A673 (cell line): ENCODE measurements around the gene TENT5C. TPM values are rescaled to one million over a fixed set of nuclear protein-coding genes. Genes with fewer than 3 reads are reported as not detected.

Experiments
- BruUV-seq: library from RNA; stranded (reverse); fragments of 400-500 nt; replicated peaks from 2 replicates; lab custom pipeline; 2021; lab: Mats Ljungman, UMichigan
- CTCF ChIA-PET: fragments of 300-600 bp; sonication (Branson Sonifier 250); formaldehyde crosslinking; loops from one replicate; lab custom pipeline; 2022; ENCODE audit warnings: antibody characterized with exemption; lab: Charles Lee
- POLR2A ChIA-PET: fragments of 300-600 bp; sonication (Branson Sonifier 250); formaldehyde crosslinking; loops from one replicate; lab custom pipeline; 2022; ENCODE audit warnings: antibody characterized with exemption; ENCODE audit not compliant: low non-redundant PET; lab: Charles Lee
- DNase-seq: peaks from one replicate; pipeline ENCODE4 v3.0.0-alpha.2; 2015; ENCODE audit warnings: low spot score
- H3K27ac ChIP-seq: fragments of 200-600 bp; sonication (generic); 2 replicates; pipeline ENCODE4 v1.5.1; 2016; ENCODE audit warnings: mixed run types, low read depth, mild to moderate bottlenecking, mixed read lengths, antibody characterized with exemption, low read length; ENCODE audit not compliant: poor library complexity, severe bottlenecking
- H3K27me3 ChIP-seq: fragments of 200-600 bp; sonication (generic); replicated peaks from 2 replicates; pipeline ENCODE4 v1.6.1; 2017; ENCODE audit warnings: mixed run types, low read depth, mild to moderate bottlenecking, mixed read lengths, antibody characterized with exemption, low read length; ENCODE audit not compliant: insufficient read depth, poor library complexity
- H3K36me3 ChIP-seq: fragments of 200-600 bp; sonication (generic); 2 replicates; pipeline ENCODE4 v1.6.1; 2016; ENCODE audit warnings: mixed run types, mild to moderate bottlenecking, mixed read lengths, antibody characterized with exemption, low read length; ENCODE audit not compliant: insufficient read depth, poor library complexity, severe bottlenecking
- H3K4me1 ChIP-seq: fragments of 200-600 bp; sonication (generic); 2 replicates; pipeline ENCODE4 v1.6.1; 2017; ENCODE audit warnings: mixed run types, mild to moderate bottlenecking, mixed read lengths, antibody characterized with exemption, low read length; ENCODE audit not compliant: insufficient read depth, poor library complexity, severe bottlenecking
- H3K4me3 ChIP-seq: fragments of 200-600 bp; sonication (generic); 2 replicates; pipeline ENCODE4 v1.5.1; 2016; ENCODE audit warnings: low read depth, mixed run types, mild to moderate bottlenecking, mixed read lengths, low read length; ENCODE audit not compliant: poor library complexity, severe bottlenecking
- H3K9me3 ChIP-seq: fragments of 200-600 bp; sonication (generic); 2 replicates; pipeline ENCODE4 v1.6.1; 2016; ENCODE audit warnings: mixed run types, low read depth, mild to moderate bottlenecking, mixed read lengths, antibody characterized with exemption, low read length; ENCODE audit not compliant: poor library complexity, severe bottlenecking
- EZH2 ChIP-seq: fragments of 200-600 bp; sonication (generic); IDR thresholded peaks from 2 replicates; pipeline ENCODE4 v1.6.1; 2017; ENCODE audit warnings: borderline replicate concordance, low read depth, mild to moderate bottlenecking, mixed read lengths, antibody characterized with exemption, low read length; ENCODE audit not compliant: poor library complexity, severe bottlenecking
- intact Hi-C: fragments of 100-400 bp; cut with micrococcal nuclease; formaldehyde crosslinking; loops from one replicate; pipeline ENCODE4 v1.10.0; 2022; ENCODE audit not compliant: unreplicated experiment
- total RNA-seq: library from RNA; stranded (reverse); gene quantifications from 2 replicates; pipeline ENCODE4 v1.2.3, GENCODE V29; 2021
- TF ChIP-seq, protein P1 (sequence below): fragments of 300-800, 200-600 bp; sonication (generic); conservative IDR thresholded peaks from 2 replicates; pipeline ENCODE4 v1.5.1; 2017; ENCODE audit warnings: low read depth, mild to moderate bottlenecking, antibody characterized with exemption, low read length, moderate library complexity, mixed read lengths

The TENT5C gene
- total RNA-seq, 1 experiment from 2014 or later, result 1.1 TPM

DNA sequence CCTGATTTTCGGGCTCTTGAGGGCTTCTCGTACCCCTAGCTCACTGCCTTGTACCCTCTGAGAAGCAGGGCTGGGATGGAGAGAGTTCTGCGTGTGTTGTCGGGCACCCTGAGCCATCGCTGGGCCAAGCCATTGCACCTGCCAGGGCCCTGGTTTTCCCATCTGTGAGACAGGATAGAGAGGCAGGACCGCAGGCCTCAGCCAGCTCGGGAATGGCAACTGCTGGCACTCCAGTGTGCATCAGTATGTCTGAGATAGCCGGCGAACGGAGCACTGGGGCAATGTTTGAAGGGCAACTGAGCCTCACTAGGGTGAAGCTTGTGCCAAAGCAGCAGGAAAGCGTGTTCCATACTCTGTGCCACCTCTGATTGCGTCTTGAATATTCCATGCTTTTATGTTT, 66.9 kb downstream of the TENT5C start:
- no TSS peak for BruUV-seq
- Histone ChIP-seq H3K4me3 (no peak overlapping the region), H3K36me3 (no peaks in the 10 kb centered on the region), H3K9me3 (no peaks in the 10 kb centered on the region), H3K4me1 (no peaks in the 10 kb centered on the region), H3K27me3 (no peaks in the 10 kb centered on the region), H3K27ac (no peak overlapping the region)
- no peak for TF ChIP-seq EZH2
- TF ChIP-seq, protein P1, sequence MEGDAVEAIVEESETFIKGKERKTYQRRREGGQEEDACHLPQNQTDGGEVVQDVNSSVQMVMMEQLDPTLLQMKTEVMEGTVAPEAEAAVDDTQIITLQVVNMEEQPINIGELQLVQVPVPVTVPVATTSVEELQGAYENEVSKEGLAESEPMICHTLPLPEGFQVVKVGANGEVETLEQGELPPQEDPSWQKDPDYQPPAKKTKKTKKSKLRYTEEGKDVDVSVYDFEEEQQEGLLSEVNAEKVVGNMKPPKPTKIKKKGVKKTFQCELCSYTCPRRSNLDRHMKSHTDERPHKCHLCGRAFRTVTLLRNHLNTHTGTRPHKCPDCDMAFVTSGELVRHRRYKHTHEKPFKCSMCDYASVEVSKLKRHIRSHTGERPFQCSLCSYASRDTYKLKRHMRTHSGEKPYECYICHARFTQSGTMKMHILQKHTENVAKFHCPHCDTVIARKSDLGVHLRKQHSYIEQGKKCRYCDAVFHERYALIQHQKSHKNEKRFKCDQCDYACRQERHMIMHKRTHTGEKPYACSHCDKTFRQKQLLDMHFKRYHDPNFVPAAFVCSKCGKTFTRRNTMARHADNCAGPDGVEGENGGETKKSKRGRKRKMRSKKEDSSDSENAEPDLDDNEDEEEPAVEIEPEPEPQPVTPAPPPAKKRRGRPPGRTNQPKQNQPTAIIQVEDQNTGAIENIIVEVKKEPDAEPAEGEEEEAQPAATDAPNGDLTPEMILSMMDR, result no peak
- no peak for DNase-seq
- intact Hi-C loops, result loop anchor here (5.0 kb wide), 1 partner anchor 135 kb away; no protein-coding TSS in a partner anchor
- ChIA-PET POLR2A (no interaction called here), CTCF (no interaction called here)

DNA sequence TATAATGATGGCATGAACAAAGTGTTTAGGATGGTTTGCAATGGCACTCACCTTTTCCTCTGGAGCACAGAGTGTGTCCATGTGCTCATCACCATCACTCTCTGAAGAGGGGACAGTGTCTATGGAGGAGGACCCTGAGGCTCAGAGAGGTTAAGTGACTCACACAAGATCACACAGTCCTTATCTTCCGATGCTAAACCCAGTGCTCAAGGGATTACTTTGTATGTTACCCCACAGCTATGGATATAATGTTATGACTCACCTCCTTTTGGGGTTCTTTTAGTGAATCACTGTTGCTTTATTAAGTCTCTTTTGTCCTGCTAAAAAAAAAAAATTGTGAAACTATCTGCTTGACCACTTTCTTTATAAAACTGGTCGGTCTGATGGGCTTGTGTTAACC, 67.6 kb downstream of the TENT5C start:
- TF ChIP-seq, protein P1, result no peak
- no peak for TF ChIP-seq EZH2
- BruUV-seq, result no TSS peak
- ChIA-PET POLR2A (no interaction called here), CTCF (no interaction called here)
- no peak for DNase-seq
- no peaks in the 10 kb centered on the region for H3K27me3 ChIP-seq
- no peaks in the 10 kb centered on the region for H3K9me3 ChIP-seq
- H3K27ac ChIP-seq, result no peak overlapping the region
- H3K36me3 ChIP-seq, result no peaks in the 10 kb centered on the region
- H3K4me3 ChIP-seq, result no peak overlapping the region
- intact Hi-C loops, result loop anchor here (5.0 kb wide), 1 partner anchor 136 kb away; no protein-coding TSS in a partner anchor
- H3K4me1 ChIP-seq, result no peaks in the 10 kb centered on the region

DNA sequence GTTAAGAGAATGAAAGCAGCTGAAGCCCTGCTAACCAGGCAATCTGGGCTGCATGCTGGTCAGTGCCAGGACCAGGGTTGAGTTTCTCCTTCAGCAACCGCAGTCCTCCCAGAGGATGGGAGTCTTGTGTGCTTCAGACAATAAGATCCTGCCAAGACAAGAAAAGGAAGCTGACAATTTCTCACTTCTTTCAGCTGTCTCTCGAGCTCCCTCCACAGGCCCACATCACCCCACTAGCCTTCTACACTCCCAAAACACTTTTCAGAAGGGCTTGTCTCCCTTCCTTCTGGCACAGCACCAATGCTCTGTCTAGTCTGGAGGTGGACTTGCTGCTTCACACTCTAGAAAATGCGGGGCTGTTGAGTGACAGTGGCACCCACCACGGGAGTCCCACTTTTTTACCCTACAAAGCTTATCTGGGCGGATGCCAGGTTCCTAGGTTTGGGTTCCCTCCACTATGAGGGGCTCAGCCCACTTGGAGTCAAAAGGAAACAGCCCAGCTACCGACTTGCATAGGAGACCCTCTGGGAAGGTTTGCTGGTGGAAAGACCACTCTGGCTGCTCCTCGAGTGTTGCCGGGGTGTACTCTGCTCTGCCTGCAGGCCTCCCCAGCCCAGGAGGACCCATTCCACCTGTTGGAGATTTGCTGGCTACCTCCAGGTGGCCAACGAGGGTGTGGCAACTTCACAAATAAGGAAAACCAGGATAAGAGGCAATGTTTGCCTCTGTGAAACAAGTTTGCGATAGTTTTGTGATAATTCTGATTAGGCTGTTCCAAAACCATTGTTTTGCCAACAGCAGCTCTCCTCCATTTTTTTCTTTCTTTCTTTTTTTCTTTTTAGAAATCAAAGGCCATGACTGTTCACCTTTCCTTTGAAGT, 68.9 kb downstream of the TENT5C start:
- intact Hi-C loops, result loop anchor here (5.0 kb wide), 1 partner anchor 137 kb away; no protein-coding TSS in a partner anchor
- no peaks in the 10 kb centered on the region for H3K36me3 ChIP-seq
- ChIA-PET CTCF (interaction anchor here (1.0 kb wide), 1 partner anchor 162 kb away, joined by 3 read pairs; no protein-coding TSS in a partner anchor), POLR2A (interaction anchor here (0.6 kb wide), 2 partner anchors 8 to 245 kb away, joined by 3 read pairs; no protein-coding TSS in a partner anchor)
- TF ChIP-seq EZH2, result no peak
- TF ChIP-seq, protein P1, result peak; percentile 49
- H3K4me1 ChIP-seq, result no peaks in the 10 kb centered on the region
- no peak overlapping the region for H3K4me3 ChIP-seq
- H3K27ac ChIP-seq, result no peak overlapping the region
- DNase-seq, result peak; percentile 38
- H3K9me3 ChIP-seq, result no peaks in the 10 kb centered on the region
- H3K27me3 ChIP-seq, result no peaks in the 10 kb centered on the region
- no TSS peak for BruUV-seq
